Tibial artery (tissue), 4 donors: ENCODE measurements around the gene ADGRD2.

Experiments used
- DNase-seq, 2 donors: peaks; one replicate each; pipeline ENCODE4 v3.0.0-alpha.2; 2019
- H3K27ac ChIP-seq, 2 donors: fragments of 200-600 bp; sonication (generic) in 1 of 2; 1 replicate in 1 of 2; 2 replicates in 1 of 2; pipeline ENCODE4 v1.5.1; 2018 to 2019; ENCODE audit warnings: mild to moderate bottlenecking in 1 of 2
- H3K27me3 ChIP-seq, 2 donors: fragments of 200-600 bp; sonication (generic) in 1 of 2; one replicate each; pipeline versions ENCODE4 v1.5.1 to v1.6.0; 2016 to 2019
- H3K36me3 ChIP-seq, 3 donors: fragments of 200-600 bp; sonication (generic) in 2 of 3; one replicate each; pipeline ENCODE4 v1.5.1; 2016 to 2019; ENCODE audit warnings: mild to moderate bottlenecking in 2 of 3
- H3K4me1 ChIP-seq, 4 donors: fragments of 200-600 bp; sonication (generic) in 2 of 4; 1 replicate in 3 of 4; 2 replicates in 1 of 4; pipeline ENCODE4 v1.5.1; 2016 to 2019
- H3K4me3 ChIP-seq, 2 donors: fragments of 200-600 bp; sonication (generic) in 1 of 2; 1 replicate in 1 of 2; 2 replicates in 1 of 2; pipeline ENCODE4 v1.5.1; 2018 to 2019; ENCODE audit warnings: mild to moderate bottlenecking in 2 of 2
- H3K9me3 ChIP-seq, 3 donors: fragments of 200-600 bp; sonication (generic) in 1 of 3; one replicate each; pipeline ENCODE4 v1.5.1; 2016 to 2019
- CTCF ChIP-seq, 2 experiments: fragments of 200-600 bp in 1 of 2; fragments of 450-650 bp in 1 of 2; IDR thresholded peaks; one replicate each; pipeline ENCODE4 v1.5.1; 2017 to 2019; ENCODE audit warnings: antibody characterized with exemption in 2 of 2, mild to moderate bottlenecking in 1 of 2, moderate library complexity in 1 of 2
- intact Hi-C: fragments of 100-400 bp; cut with DNase I; formaldehyde crosslinking; loops from one replicate; pipeline ENCODE4 v1.15.0; 2023; ENCODE audit warnings: low total_unique reads

The ADGRD2 gene

GRCh38 chr9:124510650-124511425 is 60.6 kb downstream of the ADGRD2 start:
- no peak for DNase-seq
- H3K36me3 ChIP-seq = no peaks in the 10 kb centered on the region
- H3K9me3 ChIP-seq = no peaks in the 10 kb centered on the region
- H3K27ac ChIP-seq = no peak overlapping the region
- intact Hi-C loops = no loop called here
- H3K27me3 ChIP-seq = peaks cover 0 to 35% of the 10 kb centered on the region in 2 donors
- no peak for TF ChIP-seq CTCF (IDR thresholded peaks at IDR 0.05)
- no peaks in the 10 kb centered on the region for H3K4me1 ChIP-seq
- H3K4me3 ChIP-seq = no peak overlapping the region

GRCh38 chr9:124511426-124511840 is 61.2 kb downstream of the ADGRD2 start:
- no peaks in the 10 kb centered on the region for H3K4me1 ChIP-seq
- intact Hi-C loops = no loop called here
- H3K36me3 ChIP-seq = no peaks in the 10 kb centered on the region
- no peak for DNase-seq
- no peaks in the 10 kb centered on the region for H3K9me3 ChIP-seq
- no peak for TF ChIP-seq CTCF (IDR thresholded peaks at IDR 0.05)
- H3K4me3 ChIP-seq = no peak overlapping the region
- peaks cover 0 to 30% of the 10 kb centered on the region in 2 donors for H3K27me3 ChIP-seq
- H3K27ac ChIP-seq = no peak overlapping the region

- Histone ChIP-seq H3K27me3 (peaks cover 0 to 22% of the 10 kb centered on the region in 2 donors), H3K36me3 (no peaks in the 10 kb centered on the region), H3K27ac (no peak overlapping the region), H3K4me3 (no peak overlapping the region), H3K4me1 (no peaks in the 10 kb centered on the region), H3K9me3 (no peaks in the 10 kb centered on the region)
- DNase-seq = no peak
- no peak for TF ChIP-seq CTCF (IDR thresholded peaks at IDR 0.05)
- intact Hi-C loops = no loop called here
Observed at GRCh38 chr9:124511891-124512805, 61.9 kb downstream of the ADGRD2 start.

- TF ChIP-seq CTCF (IDR thresholded peaks at IDR 0.05) = no peak
- H3K27ac ChIP-seq = no peak overlapping the region
- intact Hi-C loops = no loop called here
Observed at GRCh38 chr9:124512806-124513204, 62.6 kb downstream of the ADGRD2 start.

GRCh38 chr9:124513376-124513994 is 63.2 kb downstream of the ADGRD2 start:
- intact Hi-C loops = no loop called here
- H3K36me3 ChIP-seq = no peaks in the 10 kb centered on the region
- no peak overlapping the region for H3K4me3 ChIP-seq
- peaks cover 0 to 20% of the 10 kb centered on the region in 2 donors for H3K27me3 ChIP-seq
- no peaks in the 10 kb centered on the region for H3K9me3 ChIP-seq
- H3K27ac ChIP-seq = no peak overlapping the region
- no peak for TF ChIP-seq CTCF (IDR thresholded peaks at IDR 0.05)
- no peaks in the 10 kb centered on the region for H3K4me1 ChIP-seq
- no peak for DNase-seq

More at GRCh38 chr9:124512806-124513204, 62.6 kb downstream of the ADGRD2 start:
- no peaks in the 10 kb centered on the region for H3K36me3 ChIP-seq
- no peak overlapping the region for H3K4me3 ChIP-seq
- no peaks in the 10 kb centered on the region for H3K4me1 ChIP-seq
- H3K9me3 ChIP-seq = no peaks in the 10 kb centered on the region
- peaks cover 0 to 20% of the 10 kb centered on the region in 2 donors for H3K27me3 ChIP-seq
- DNase-seq = no peak
